Natural killer cell treated with Interleukin-12 subunit alpha and Interleukin-12 subunit beta and Interleukin-15 and Interleukin-18, amount 100 ng/mL, for 72 hours (primary cell): ENCODE results near the gene EGFLAM. TPM values are rescaled to one million over a fixed set of nuclear protein-coding genes. Genes with fewer than 3 reads are reported as not detected.
A peak's percentile ranks its signal among the peaks of the same experiment; 100 is the strongest.

Experiments used
- ATAC-seq, 2 donors: fragments of 150-1000 bp; cut with Tn5 transposase in 1 of 2; sonication (Bioruptor Pico), chemical (Tn5 transposase) in 1 of 2; 2 replicates each; pipeline ENCODE4 v1.10.0; 2021
- DNase-seq: peaks from one replicate; pipeline ENCODE4 v3.0.0; 2022; ENCODE audit warnings: low spot score
- H3K27ac Mint-ChIP-seq, 2 donors: 1 replicate in 1 of 2; 2 replicates in 1 of 2; pipeline ENCODE4 v1.8.0; 2022; ENCODE audit warnings: mixed read lengths in 2 of 2, mild to moderate bottlenecking in 1 of 2, moderate library complexity in 1 of 2
- H3K27me3 Mint-ChIP-seq, 2 donors: 1 replicate in 1 of 2; 2 replicates in 1 of 2; pipeline ENCODE4 v1.8.0; 2022; ENCODE audit warnings: mixed read lengths in 2 of 2
- H3K36me3 Mint-ChIP-seq: one replicate; pipeline ENCODE4 v1.8.0; 2022; ENCODE audit warnings: mixed read lengths
- H3K4me1 Mint-ChIP-seq, 2 donors: 1 replicate in 1 of 2; 2 replicates in 1 of 2; pipeline ENCODE4 v1.8.0; 2022; ENCODE audit warnings: low read depth in 2 of 2, mixed read lengths in 2 of 2, mild to moderate bottlenecking in 1 of 2
- H3K4me3 Mint-ChIP-seq: one replicate; pipeline ENCODE4 v1.8.0; 2022; ENCODE audit warnings: mixed read lengths
- H3K9me3 Mint-ChIP-seq: 2 replicates; pipeline ENCODE4 v1.8.0; 2022; ENCODE audit warnings: mixed read lengths
- total RNA-seq, 2 donors: library from RNA; stranded (reverse); gene quantifications; one replicate each; pipeline ENCODE4 v1.2.3, GENCODE V29; 2022

The EGFLAM gene
- total RNA-seq, 2 donors from 2014 or later, result not detected

- ATAC-seq (no peak), DNase-seq (no peak)
- Mint-ChIP-seq H3K27ac (no peak overlapping the region), H3K4me3 (no peak overlapping the region), H3K36me3 (no peaks in the 10 kb centered on the region), H3K4me1 (peaks cover 0 to 3% of the 10 kb centered on the region in 2 donors), H3K27me3 (peaks cover 37 to 57% of the 10 kb centered on the region in 2 donors), H3K9me3 (no peaks in the 10 kb centered on the region)
Measured at GRCh38 chr5:38381361-38381760, 123.0 kb downstream of the EGFLAM start.

GRCh38 chr5:38382898-38383297 lies 124.5 kb downstream of the EGFLAM start:
- Mint-ChIP-seq H3K4me3 (no peak overlapping the region), H3K27me3 (peaks cover 29 to 49% of the 10 kb centered on the region in 2 donors), H3K36me3 (no peaks in the 10 kb centered on the region), H3K9me3 (no peaks in the 10 kb centered on the region), H3K27ac (no peak overlapping the region), H3K4me1 (peaks cover 0 to 3% of the 10 kb centered on the region in 2 donors)
- ATAC-seq, result peak; percentile 75 to 78
- DNase-seq, result no peak

GRCh38 chr5:38383701-38384100 lies 125.3 kb downstream of the EGFLAM start:
- H3K4me3 Mint-ChIP-seq, result no peak overlapping the region
- peaks cover 25 to 41% of the 10 kb centered on the region in 2 donors for H3K27me3 Mint-ChIP-seq
- no peaks in the 10 kb centered on the region for H3K36me3 Mint-ChIP-seq
- ATAC-seq, result no peak
- H3K27ac Mint-ChIP-seq, result no peak overlapping the region
- H3K9me3 Mint-ChIP-seq, result no peaks in the 10 kb centered on the region
- H3K4me1 Mint-ChIP-seq, result peaks cover 0 to 3% of the 10 kb centered on the region in 2 donors
- no peak for DNase-seq

GRCh38 chr5:38384396-38384795 lies 126.0 kb downstream of the EGFLAM start:
- ATAC-seq, result no peak
- H3K27me3 Mint-ChIP-seq, result peaks cover 18 to 34% of the 10 kb centered on the region in 2 donors

GRCh38 chr5:38387161-38387560 lies 128.8 kb downstream of the EGFLAM start:
- peaks cover 11 to 17% of the 10 kb centered on the region in 2 donors for H3K27me3 Mint-ChIP-seq
- no peak for DNase-seq
- H3K4me1 Mint-ChIP-seq, result peaks cover 0 to 3% of the 10 kb centered on the region in 2 donors
- peaks cover 3% of the 10 kb centered on the region for H3K9me3 Mint-ChIP-seq
- H3K36me3 Mint-ChIP-seq, result no peaks in the 10 kb centered on the region
- no peak for ATAC-seq
- H3K27ac Mint-ChIP-seq, result no peak overlapping the region
- H3K4me3 Mint-ChIP-seq, result no peak overlapping the region

More at GRCh38 chr5:38384396-38384795, 126.0 kb downstream of the EGFLAM start:
- Mint-ChIP-seq H3K4me3 (no peak overlapping the region), H3K27ac (no peak overlapping the region), H3K36me3 (no peaks in the 10 kb centered on the region), H3K9me3 (no peaks in the 10 kb centered on the region), H3K4me1 (peaks cover 0 to 3% of the 10 kb centered on the region in 2 donors)
- DNase-seq, result no peak

GRCh38 chr5:38393636-38394035 lies 135.3 kb downstream of the EGFLAM start:
- no peak overlapping the region for H3K4me3 Mint-ChIP-seq
- peaks cover 18 to 23% of the 10 kb centered on the region in 2 donors for H3K27me3 Mint-ChIP-seq
- no peaks in the 10 kb centered on the region for H3K36me3 Mint-ChIP-seq
- no peaks in the 10 kb centered on the region for H3K4me1 Mint-ChIP-seq
- H3K27ac Mint-ChIP-seq, result no peak overlapping the region
- peaks cover 5% of the 10 kb centered on the region for H3K9me3 Mint-ChIP-seq
- no peak for ATAC-seq
- no peak for DNase-seq

GRCh38 chr5:38396766-38397165 lies 138.4 kb downstream of the EGFLAM start:
- Mint-ChIP-seq H3K4me1 (no peaks in the 10 kb centered on the region), H3K27ac (no peak overlapping the region), H3K9me3 (peaks cover 5% of the 10 kb centered on the region), H3K27me3 (peaks cover 24 to 44% of the 10 kb centered on the region in 2 donors), H3K4me3 (no peak overlapping the region), H3K36me3 (no peaks in the 10 kb centered on the region)
- DNase-seq (no peak), ATAC-seq (no peak)

GRCh38 chr5:38400365-38400764 lies 142.0 kb downstream of the EGFLAM start:
- Mint-ChIP-seq H3K27ac (no peak overlapping the region), H3K4me3 (no peak overlapping the region), H3K4me1 (no peaks in the 10 kb centered on the region), H3K36me3 (no peaks in the 10 kb centered on the region), H3K9me3 (no peaks in the 10 kb centered on the region), H3K27me3 (peaks cover 29 to 59% of the 10 kb centered on the region in 2 donors)
- ATAC-seq (no peak), DNase-seq (no peak)

- no peak overlapping the region for H3K27ac Mint-ChIP-seq
- H3K9me3 Mint-ChIP-seq, result no peaks in the 10 kb centered on the region
- peaks cover 23 to 57% of the 10 kb centered on the region in 2 donors for H3K27me3 Mint-ChIP-seq
- DNase-seq (no peak), ATAC-seq (no peak)
- no peak overlapping the region for H3K4me3 Mint-ChIP-seq
- H3K4me1 Mint-ChIP-seq, result no peaks in the 10 kb centered on the region
- no peaks in the 10 kb centered on the region for H3K36me3 Mint-ChIP-seq
Measured at GRCh38 chr5:38401145-38401544, 142.8 kb downstream of the EGFLAM start.

- Mint-ChIP-seq H3K27ac (no peak overlapping the region), H3K4me1 (no peaks in the 10 kb centered on the region), H3K9me3 (no peaks in the 10 kb centered on the region), H3K4me3 (no peak overlapping the region), H3K36me3 (no peaks in the 10 kb centered on the region), H3K27me3 (peaks cover 19 to 59% of the 10 kb centered on the region in 2 donors)
- ATAC-seq (no peak), DNase-seq (no peak)
Measured at GRCh38 chr5:38403406-38403805, 145.0 kb downstream of the EGFLAM start.

- H3K4me1 Mint-ChIP-seq, result no peaks in the 10 kb centered on the region
- H3K27me3 Mint-ChIP-seq, result peaks cover 18 to 53% of the 10 kb centered on the region in 2 donors
- H3K27ac Mint-ChIP-seq, result no peak overlapping the region
- H3K36me3 Mint-ChIP-seq, result no peaks in the 10 kb centered on the region
- H3K4me3 Mint-ChIP-seq, result no peak overlapping the region
- ATAC-seq (no peak), DNase-seq (no peak)
- no peaks in the 10 kb centered on the region for H3K9me3 Mint-ChIP-seq
Measured at GRCh38 chr5:38403877-38404635, 145.7 kb downstream of the EGFLAM start.

- ATAC-seq (no peak), DNase-seq (no peak)
- H3K27me3 Mint-ChIP-seq, result peaks cover 18 to 53% of the 10 kb centered on the region in 2 donors
- H3K27ac Mint-ChIP-seq, result no peak overlapping the region
- H3K4me3 Mint-ChIP-seq, result no peak overlapping the region
- no peaks in the 10 kb centered on the region for H3K4me1 Mint-ChIP-seq
- no peaks in the 10 kb centered on the region for H3K9me3 Mint-ChIP-seq
- H3K36me3 Mint-ChIP-seq, result no peaks in the 10 kb centered on the region
Measured at GRCh38 chr5:38404667-38405276, 146.4 kb downstream of the EGFLAM start.

GRCh38 chr5:38408446-38409198 lies 150.3 kb downstream of the EGFLAM start:
- no peaks in the 10 kb centered on the region for H3K9me3 Mint-ChIP-seq
- no peak overlapping the region for H3K4me3 Mint-ChIP-seq
- H3K27me3 Mint-ChIP-seq, result peaks cover 5 to 19% of the 10 kb centered on the region in 2 donors
- no peak for DNase-seq
- no peak for ATAC-seq
- no peak overlapping the region for H3K27ac Mint-ChIP-seq
- H3K36me3 Mint-ChIP-seq, result no peaks in the 10 kb centered on the region
- no peaks in the 10 kb centered on the region for H3K4me1 Mint-ChIP-seq
